ENCODE results near the gene OSM. TPM values are rescaled to one million over a fixed set of nuclear protein-coding genes. Genes with fewer than 3 reads are reported as not detected.
"Not testable (repeated sequence)": the region's sequence is repeated elsewhere in the genome, so short reads cannot be mapped to it uniquely, and the experiment has no call there.

The OSM gene
- polyA plus RNA-seq, 4 donors, result 0.21 to 0.55 TPM; not detected in 2

DNA sequence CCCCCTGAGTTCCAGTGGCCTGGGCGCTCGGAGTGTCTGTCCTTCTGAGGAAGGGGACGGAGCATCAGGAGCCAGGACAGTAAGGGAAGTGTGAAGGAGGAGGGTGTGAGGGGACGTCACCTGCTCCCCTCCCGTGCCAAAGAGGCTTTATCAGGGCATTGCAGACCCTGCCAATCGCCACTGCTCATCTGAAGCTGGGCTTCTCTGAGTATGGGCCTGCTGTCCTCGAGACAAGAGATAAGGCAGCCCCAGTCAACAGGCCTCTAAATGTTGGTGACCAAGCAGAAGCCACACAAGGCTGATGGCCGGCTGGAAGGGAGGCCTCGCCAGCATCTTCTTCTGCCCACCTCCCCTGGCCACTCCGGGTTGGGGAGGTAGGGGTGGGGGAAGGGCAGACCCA lies 49.9 kb downstream of the OSM start:
- DNase-seq (no peak), FAIRE-seq (no peak)
- no peaks in the 10 kb centered on the region for H3K36me3 ChIP-seq (ENCODE audit: control insufficient read depth in 3 of 3, insufficient read depth in 2 of 3, low read depth in 1 of 3, low read length in 3 of 3)
- WGBS, 3 donors, result 82 to 90% (median 85%) methylated on average over 10 of the region's 10 CpGs
- no peaks in the 10 kb centered on the region for H3K9me3 ChIP-seq (ENCODE audit: control insufficient read depth in 2 of 2, insufficient read depth in 1 of 2, low read depth in 1 of 2, low read length in 1 of 2)
- no peak overlapping the region for H3K4me3 ChIP-seq (ENCODE audit: low read depth in 1 of 3, low read length in 3 of 3)
- H3K27ac ChIP-seq (ENCODE audit: low read depth in 1 of 3, low read length in 2 of 3), result no peak overlapping the region
- peaks cover 2 to 29% (median 3%) of the 10 kb centered on the region in 3 donors for H3K4me1 ChIP-seq (ENCODE audit: control insufficient read depth in 3 of 3, insufficient read depth in 2 of 3, low read depth in 1 of 3, low read length in 2 of 3)
- no peaks in the 10 kb centered on the region for H3K27me3 ChIP-seq (ENCODE audit: control insufficient read depth in 3 of 3, insufficient read depth in 3 of 3, low read length in 3 of 3)

DNA sequence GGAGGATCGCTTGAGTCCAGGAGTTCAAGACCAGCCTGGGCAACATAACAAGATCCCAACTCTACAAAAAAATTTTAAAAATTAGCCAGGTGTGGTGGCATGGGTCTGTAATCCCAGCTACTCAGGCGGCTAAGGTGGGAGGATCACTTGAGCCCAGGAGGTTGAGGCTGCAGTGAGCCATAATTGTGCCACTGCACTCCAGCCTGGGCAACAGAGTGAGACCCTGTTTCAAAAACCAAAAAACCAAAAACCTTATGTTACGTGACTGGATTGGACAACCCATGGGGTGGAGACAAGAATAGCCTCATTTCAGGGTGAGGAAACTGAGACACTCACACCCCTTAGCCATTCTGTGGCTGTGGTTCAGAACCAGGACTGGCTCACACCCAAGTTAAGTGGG lies 50.4 kb downstream of the OSM start:
- not testable (repeated sequence) for FAIRE-seq; DNase-seq; H3K27me3 ChIP-seq (ENCODE audit: control insufficient read depth in 3 of 3, insufficient read depth in 3 of 3, low read length in 3 of 3); H3K36me3 ChIP-seq (ENCODE audit: control insufficient read depth in 3 of 3, insufficient read depth in 2 of 3, low read depth in 1 of 3, low read length in 3 of 3); H3K4me3 ChIP-seq (ENCODE audit: low read depth in 1 of 3, low read length in 3 of 3); H3K9me3 ChIP-seq (ENCODE audit: control insufficient read depth in 2 of 2, insufficient read depth in 1 of 2, low read depth in 1 of 2, low read length in 1 of 2); H3K27ac ChIP-seq (ENCODE audit: low read depth in 1 of 3, low read length in 2 of 3)
- WGBS, 3 donors, result 92 to 98% (median 94%) methylated on average over 3 of the region's 3 CpGs
- H3K4me1 ChIP-seq (ENCODE audit: control insufficient read depth in 3 of 3, insufficient read depth in 2 of 3, low read depth in 1 of 3, low read length in 2 of 3), result peaks cover 2 to 29% (median 3%) of the 10 kb centered on the region in 3 donors

DNA sequence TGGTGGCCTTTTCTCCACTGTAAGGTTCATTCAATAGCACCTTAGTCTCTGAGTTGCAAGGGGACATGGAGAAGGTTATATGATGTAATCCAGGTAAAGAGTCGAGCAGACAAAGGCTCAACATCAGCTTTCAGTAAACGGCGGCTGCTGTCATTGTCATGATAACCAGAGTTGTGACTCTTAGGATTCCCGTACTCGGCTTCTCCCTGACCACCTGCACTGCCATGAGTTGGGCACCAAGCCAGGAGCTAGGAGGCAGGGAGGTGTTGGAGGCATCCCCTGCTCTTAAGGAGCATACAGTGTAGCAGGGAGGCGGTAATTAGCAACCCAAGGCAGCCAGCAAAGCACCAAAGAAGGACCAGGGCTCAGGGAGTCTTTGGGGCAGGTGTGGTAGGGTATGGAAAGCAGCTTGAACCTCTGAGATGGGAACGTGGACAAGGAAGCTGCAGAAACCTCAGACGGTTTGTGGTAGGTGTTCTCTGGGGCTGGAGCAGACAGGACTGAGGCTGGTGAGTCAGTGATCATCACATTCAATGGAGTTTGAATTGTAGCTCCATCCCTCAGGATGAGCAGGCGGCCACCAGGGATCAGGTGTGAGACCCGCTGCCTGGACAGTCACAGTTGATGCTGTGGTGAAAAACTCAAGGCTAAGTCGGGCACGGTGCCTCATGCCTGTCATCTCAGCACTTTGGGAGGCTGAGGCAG lies 51.8 kb downstream of the OSM start:
- no peaks in the 10 kb centered on the region for H3K36me3 ChIP-seq (ENCODE audit: control insufficient read depth in 3 of 3, insufficient read depth in 2 of 3, low read depth in 1 of 3, low read length in 3 of 3)
- DNase-seq (no peak), FAIRE-seq (no peak)
- peaks cover 0 to 35% (median 3%) of the 10 kb centered on the region in 3 donors for H3K4me1 ChIP-seq (ENCODE audit: control insufficient read depth in 3 of 3, insufficient read depth in 2 of 3, low read depth in 1 of 3, low read length in 2 of 3)
- 51 to 66% (median 59%) methylated on average over 12 of the region's 12 CpGs for WGBS, 3 donors
- no peak overlapping the region for H3K4me3 ChIP-seq (ENCODE audit: low read depth in 1 of 3, low read length in 3 of 3)
- no peak overlapping the region for H3K27ac ChIP-seq (ENCODE audit: low read depth in 1 of 3, low read length in 2 of 3)
- no peaks in the 10 kb centered on the region for H3K9me3 ChIP-seq (ENCODE audit: control insufficient read depth in 2 of 2, insufficient read depth in 1 of 2, low read depth in 1 of 2, low read length in 1 of 2)
- H3K27me3 ChIP-seq (ENCODE audit: control insufficient read depth in 3 of 3, insufficient read depth in 3 of 3, low read length in 3 of 3), result no peaks in the 10 kb centered on the region

DNA sequence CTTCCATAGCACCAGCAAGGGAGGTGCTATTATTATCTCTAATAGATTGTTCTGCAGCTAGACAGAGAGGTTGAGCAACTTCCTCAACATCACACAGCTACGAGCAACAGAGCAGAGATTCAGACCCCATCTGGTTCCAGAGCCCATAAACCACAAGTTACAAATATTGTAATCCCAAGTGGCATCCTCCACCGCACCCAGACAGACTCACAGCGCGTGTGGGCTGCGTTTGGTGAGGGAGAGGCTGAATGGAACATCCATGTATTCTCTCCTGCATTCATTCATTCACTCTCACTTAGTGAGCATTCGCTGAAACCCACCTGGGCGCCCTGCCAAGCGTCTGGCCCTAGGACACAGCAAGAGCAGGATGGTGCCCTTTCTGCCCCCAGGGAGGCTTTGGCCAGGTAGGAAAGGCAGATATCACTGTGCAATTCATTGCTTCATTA lies 53.6 kb downstream of the OSM start:
- FAIRE-seq, result no peak

More for the DNA sequence above, 53.6 kb downstream of the OSM start:
- no peak for DNase-seq
- Histone ChIP-seq H3K4me3 (ENCODE audit: low read depth in 1 of 3, low read length in 3 of 3) (no peak overlapping the region), H3K9me3 (ENCODE audit: control insufficient read depth in 2 of 2, insufficient read depth in 1 of 2, low read depth in 1 of 2, low read length in 1 of 2) (no peaks in the 10 kb centered on the region), H3K27me3 (ENCODE audit: control insufficient read depth in 3 of 3, insufficient read depth in 3 of 3, low read length in 3 of 3) (no peaks in the 10 kb centered on the region), H3K27ac (ENCODE audit: low read depth in 1 of 3, low read length in 2 of 3) (peak overlapping the region in 2 of 3 donors; percentile 2 to 42), H3K36me3 (ENCODE audit: control insufficient read depth in 3 of 3, insufficient read depth in 2 of 3, low read depth in 1 of 3, low read length in 3 of 3) (no peaks in the 10 kb centered on the region), H3K4me1 (ENCODE audit: control insufficient read depth in 3 of 3, insufficient read depth in 2 of 3, low read depth in 1 of 3, low read length in 2 of 3) (peaks cover 0 to 43% (median 3%) of the 10 kb centered on the region in 3 donors)
- WGBS, 3 donors, result 59 to 70% (median 64%) methylated on average over 8 of the region's 8 CpGs

Other genes with a start within 250 kb of the OSM start
- gene HORMAD2, start 186.4 kb downstream of the OSM start, polyA plus RNA-seq, result not detected
- gene LIF, start 20.1 kb downstream of the OSM start, polyA plus RNA-seq, result 10 to 100 TPM in 1 of 4 donors, 1 to 10 TPM in 3; 3.0 to 27.9 (median 6.0) TPM
- 1 to 10 TPM; 2.0 to 8.3 (median 4.6) TPM for gene CASTOR1, start 22.7 kb upstream of the OSM start, polyA plus RNA-seq
- gene TBC1D10A, start 60.1 kb upstream of the OSM start, polyA plus RNA-seq, result 10 to 100 TPM in 3 of 4 donors, 1 to 10 TPM in 1; 8.5 to 16.3 (median 14.4) TPM
- 10 to 100 TPM; 17.6 to 94.1 (median 27.2) TPM for gene SF3A1, start 90.0 kb upstream of the OSM start, polyA plus RNA-seq
- gene CCDC157, start 90.2 kb upstream of the OSM start, polyA plus RNA-seq, result 1 to 10 TPM; 1.5 to 5.9 (median 2.3) TPM
- 10 to 100 TPM in 2 of 4 donors, 1 to 10 TPM in 2; 3.8 to 12.1 (median 10.3) TPM for gene RNF215, start 120.6 kb upstream of the OSM start, polyA plus RNA-seq
- 10 to 100 TPM; 19.7 to 57.0 (median 36.8) TPM for gene SEC14L2, start 130.2 kb upstream of the OSM start, polyA plus RNA-seq
- gene MTFP1, start 158.9 kb upstream of the OSM start, polyA plus RNA-seq, result 10 to 100 TPM in 3 of 4 donors, 1 to 10 TPM in 1; 10.0 to 36.7 (median 21.1) TPM
- gene SEC14L3, start 205.2 kb upstream of the OSM start, polyA plus RNA-seq, result not detected
- gene SEC14L4, start 238.8 kb upstream of the OSM start, polyA plus RNA-seq, result under 1 TPM in 2 of 4 donors, not detected in 2; 0.04 to 0.06 TPM

Data from small intestine (tissue), 7 donors.